ENCODE measurements around the gene ACTN1.
"Not testable (repeated sequence)": the region's sequence is repeated elsewhere in the genome, so short reads cannot be mapped to it uniquely, and the experiment has no call there.

Gene ACTN1

GRCh38 chr14:68986926-68987652 is 8.0 kb upstream of the ACTN1 start:
- DNase-seq (ENCODE audit: low read depth in 2 of 3, low spot score in 1 of 3): peak in 1 of 3 donors; percentile 34

DNA sequence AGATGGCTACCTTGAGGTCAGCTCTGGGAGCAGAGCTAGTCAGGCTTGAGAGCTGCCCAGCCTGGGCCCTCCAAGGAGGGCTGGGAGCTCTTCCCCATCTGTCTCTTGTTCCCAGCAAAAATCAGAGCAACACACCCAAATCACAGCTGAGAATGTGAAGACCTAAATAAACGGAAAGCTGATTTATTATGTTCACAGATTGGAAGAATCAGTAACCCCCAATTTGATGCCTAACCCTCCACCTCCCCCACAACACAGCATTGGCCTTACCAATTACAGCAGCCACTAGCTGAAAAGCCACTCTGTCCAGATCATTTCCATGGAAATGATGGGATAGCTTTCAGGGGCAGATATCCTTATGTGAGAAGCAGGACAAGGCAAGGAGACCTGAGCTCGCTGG is 7.1 kb upstream of the ACTN1 start:
- DNase-seq (ENCODE audit: low read depth in 2 of 3, low spot score in 1 of 3): no peak

DNA sequence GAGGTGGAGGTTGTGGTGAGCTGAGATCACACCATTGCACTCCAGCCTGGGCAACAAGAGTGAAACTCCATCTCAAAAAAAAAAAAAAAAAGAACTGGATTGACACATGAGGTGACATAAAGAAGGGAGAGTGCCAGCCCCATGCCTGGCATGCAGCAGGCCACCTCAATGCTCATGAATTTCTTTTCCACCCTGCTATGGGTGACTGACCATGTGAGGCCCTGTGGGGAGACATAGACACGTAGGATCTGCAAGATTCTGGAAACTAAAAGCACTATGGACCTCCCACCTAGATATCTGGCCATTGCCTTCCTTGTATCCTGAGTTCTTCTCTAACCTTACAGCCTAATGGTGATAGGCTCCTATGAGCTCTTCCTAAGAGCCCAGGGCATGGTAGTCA is 5.6 kb upstream of the ACTN1 start:
- DNase-seq (ENCODE audit: low read depth in 2 of 3, low spot score in 1 of 3): no peak

DNA sequence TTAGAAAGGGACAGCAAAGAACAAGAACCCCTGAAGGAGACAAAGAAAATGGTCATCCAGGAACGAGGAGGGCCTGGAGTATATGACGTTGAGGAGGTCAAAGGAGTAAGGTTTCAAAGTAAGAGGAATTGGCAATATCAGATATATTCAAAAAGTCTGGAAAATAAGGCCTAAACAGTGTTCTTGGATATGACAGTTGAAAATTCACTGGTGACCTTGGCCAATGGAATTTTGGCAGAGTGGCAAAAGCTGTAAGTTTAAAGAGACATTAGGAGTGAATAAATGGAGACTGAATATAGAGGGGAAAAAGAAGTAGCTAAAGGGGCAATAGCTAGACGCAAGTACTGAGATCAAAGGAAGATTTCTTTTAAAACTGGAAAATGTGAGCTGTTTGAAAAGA is 4.1 kb upstream of the ACTN1 start:
- no peak for DNase-seq (ENCODE audit: low read depth in 2 of 3, low spot score in 1 of 3)

DNA sequence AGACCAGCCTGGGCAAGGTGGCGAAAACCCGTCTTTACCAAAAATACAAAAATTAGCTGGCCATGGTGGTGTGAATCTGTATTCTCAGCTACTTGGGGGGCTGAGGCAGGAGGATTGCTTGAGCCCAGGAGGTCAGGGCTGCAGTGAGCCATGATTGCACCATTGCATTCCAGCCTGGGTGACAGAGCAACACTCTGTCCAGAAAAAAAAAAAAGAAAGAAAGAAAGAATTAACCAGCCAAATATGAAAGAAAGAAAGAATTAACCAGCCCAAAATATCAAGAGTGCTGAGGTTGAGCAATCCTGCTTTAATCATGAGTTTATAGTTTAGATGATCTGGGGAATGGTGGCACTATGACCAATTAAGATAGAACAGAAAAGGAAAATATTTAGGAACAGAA is 3.5 kb upstream of the ACTN1 start:
- DNase-seq (ENCODE audit: low read depth in 2 of 3, low spot score in 1 of 3): no peak

DNA sequence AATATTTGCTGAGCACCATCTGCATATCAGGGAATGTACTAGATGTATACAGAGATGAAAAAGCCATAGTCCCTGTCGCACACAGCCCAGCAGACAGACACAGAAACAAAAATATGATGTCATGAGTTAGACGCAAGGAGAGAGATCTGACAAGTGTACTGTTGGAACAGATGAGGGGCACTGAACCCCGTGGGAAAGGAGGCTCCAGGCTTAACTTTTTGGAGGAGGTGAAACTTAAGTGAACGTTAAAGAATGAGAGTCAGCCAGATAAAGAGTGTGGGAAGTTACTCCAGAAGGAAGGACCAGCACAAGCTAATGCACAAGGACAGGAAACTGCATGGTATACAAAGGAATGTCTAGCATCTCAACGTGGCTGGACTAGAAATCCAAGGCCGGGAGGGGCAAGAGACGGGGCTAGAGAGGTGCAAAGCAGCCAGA is 2.5 kb upstream of the ACTN1 start:
- DNase-seq (ENCODE audit: low read depth in 2 of 3, low spot score in 1 of 3): no peak

- no peak for DNase-seq (ENCODE audit: low read depth in 2 of 3, low spot score in 1 of 3)
Observed at GRCh38 chr14:68981139-68981538, 2.0 kb upstream of the ACTN1 start.

DNA sequence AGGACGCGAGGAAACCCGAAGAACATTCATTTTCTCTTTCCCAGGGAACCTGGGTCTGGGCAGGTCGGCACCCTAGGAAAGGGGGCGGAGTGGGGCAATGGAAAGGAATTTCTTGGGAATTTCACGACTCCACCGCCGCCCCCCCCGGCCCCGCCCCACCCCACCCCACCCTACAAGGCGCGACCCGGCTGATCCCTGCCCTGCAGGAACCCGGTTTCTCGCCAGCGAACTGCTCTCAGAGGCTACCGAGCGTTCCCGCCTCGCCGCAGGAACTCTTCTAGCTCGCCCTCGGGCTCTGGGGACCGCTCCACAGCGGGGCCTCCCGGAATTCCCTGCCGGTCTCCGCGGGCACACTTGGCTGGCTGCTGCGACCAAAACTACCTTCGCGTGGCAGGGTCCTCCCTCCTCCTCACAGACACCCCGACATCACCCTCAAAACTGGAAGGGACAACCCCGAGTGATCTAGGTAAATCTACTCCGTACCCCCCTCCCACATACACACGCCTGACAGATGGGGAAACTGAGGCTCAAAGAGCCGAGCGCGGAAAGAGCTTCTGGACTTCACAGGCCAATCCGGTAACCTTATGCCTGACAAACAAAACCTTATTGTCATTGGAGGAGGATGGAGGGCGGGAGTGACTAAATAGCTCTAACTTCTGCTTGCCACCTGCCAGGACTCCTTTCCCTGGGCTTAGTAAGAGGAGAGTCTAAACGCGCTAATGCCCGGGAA is 785 bp upstream of the ACTN1 start:
- no peak for DNase-seq (ENCODE audit: low read depth in 2 of 3, low spot score in 1 of 3)

- peak in 1 of 3 donors; percentile 19 for DNase-seq (ENCODE audit: low read depth in 2 of 3, low spot score in 1 of 3)
Observed at GRCh38 chr14:68978172-68978911, 760 bp downstream of the ACTN1 start.

DNA sequence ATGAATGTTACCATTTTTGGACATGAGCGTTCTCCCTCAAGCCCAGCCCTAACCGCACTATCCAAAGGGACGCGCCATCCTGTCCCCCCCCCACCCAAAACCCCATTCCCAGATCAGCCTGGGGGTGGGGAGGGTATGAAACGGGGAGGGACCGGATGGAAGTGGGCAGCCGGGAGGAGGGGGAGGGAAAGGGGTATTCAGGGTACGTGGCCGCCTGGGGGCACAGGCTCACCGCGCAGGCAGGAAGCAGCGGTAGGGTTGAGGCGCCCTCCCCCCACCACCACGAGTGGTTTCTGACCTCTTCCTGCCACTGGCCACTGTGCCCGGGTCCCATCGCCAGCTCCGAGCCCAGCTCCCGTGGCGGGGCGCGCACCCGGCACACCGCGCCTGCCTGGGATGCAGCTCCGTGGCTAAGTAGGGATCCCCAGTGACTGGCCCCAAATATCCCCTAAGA is 1.4 kb downstream of the ACTN1 start:
- DNase-seq (ENCODE audit: low read depth in 2 of 3, low spot score in 1 of 3): peak in 2 of 3 donors; percentile 36 to 37

- no peak for DNase-seq (ENCODE audit: low read depth in 2 of 3, low spot score in 1 of 3)
Observed at GRCh38 chr14:68977180-68977717, 1.9 kb downstream of the ACTN1 start.

DNA sequence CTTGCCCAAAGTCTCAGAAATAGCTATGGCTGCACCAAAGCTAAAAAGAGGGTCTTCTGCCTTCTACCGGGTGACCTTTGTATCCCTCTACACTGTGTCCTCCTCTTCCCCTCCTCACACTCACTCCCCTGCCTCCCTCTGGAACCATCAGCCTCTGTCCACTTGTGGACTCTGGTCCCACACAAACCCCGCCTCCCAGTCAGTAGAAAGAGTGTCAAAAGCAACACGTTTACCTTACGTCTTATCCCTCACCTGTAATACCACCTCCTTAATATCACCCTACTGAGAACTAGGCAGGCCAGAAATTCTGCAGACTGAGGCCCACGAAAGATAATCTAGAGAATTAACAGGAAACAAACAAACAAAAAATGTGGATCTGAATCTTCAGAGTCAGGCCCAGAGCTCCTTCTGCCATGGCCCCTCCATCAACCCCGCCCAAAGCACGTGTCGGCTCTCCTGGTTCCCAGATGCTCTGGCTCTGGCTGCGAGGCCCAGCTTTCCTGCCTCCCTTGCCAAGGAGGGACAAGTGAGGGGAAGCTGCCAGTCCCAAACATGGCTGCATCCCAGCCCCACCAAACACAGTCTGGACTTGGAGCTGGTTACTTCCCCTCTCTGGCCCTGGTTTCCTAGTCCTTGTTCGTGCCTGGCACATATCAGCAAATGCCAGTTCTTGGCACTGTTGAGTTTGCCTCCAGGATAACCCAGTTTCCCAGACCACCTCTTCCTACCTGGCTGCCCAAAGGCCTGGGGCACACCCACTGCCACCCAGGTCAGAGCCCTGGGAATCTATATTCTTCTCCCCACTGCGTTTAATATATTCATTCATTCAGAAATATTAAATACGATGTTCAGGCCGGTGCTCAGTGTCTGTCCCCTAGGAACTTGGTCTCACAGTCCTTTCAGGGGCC is 2.7 kb downstream of the ACTN1 start:
- DNase-seq (ENCODE audit: low read depth in 2 of 3, low spot score in 1 of 3): no peak

- no peak for DNase-seq (ENCODE audit: low read depth in 2 of 3, low spot score in 1 of 3)
Observed at GRCh38 chr14:68975667-68976066, 3.4 kb downstream of the ACTN1 start.

DNA sequence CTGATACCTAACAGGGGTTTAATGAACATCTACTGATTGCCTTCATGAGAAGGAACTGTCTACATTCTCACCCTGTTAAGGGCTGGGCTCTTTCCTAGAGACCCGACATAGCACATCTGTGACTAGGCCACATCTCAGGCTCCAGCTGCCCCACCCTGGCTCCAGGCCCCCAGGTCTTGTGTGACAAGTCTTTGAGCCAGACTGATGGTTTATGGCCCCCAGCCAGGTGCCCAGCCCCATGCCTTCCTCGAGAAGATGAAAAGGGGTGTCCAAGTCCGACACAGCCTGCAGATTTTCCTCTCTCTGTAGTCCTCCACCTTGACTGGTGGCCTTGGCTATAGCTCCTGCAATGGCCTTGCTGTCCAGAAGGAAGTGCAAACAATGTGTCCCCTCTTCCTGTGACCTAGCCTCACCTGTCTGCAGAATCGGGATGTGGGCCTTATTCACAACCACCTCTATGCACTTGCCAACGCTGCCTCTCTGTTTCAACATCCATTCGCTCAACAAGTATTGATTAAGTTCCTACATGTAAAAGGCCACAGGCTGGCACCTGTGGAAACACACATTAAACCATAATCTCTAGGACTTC is 4.2 kb downstream of the ACTN1 start:
- DNase-seq (ENCODE audit: low read depth in 2 of 3, low spot score in 1 of 3): no peak

GRCh38 chr14:68973639-68974038 is 5.5 kb downstream of the ACTN1 start:
- no peak for DNase-seq (ENCODE audit: low read depth in 2 of 3, low spot score in 1 of 3)

DNA sequence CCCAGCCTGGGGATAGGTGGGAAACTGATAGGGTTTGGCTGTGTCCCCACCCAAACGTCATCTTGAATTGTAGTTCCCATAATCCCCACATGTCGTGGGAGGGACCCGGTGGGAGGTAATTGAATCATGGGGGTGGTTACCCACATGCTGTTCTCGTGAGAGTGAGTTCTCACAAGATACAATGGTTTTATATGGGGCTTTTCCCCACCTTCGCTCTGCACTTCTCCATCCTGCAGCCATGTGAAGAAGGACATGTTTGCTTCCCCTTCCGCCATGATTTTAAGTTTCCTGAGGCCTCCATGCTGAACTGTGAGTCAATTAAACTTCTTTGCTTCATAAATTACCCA is 5.9 kb downstream of the ACTN1 start:
- DNase-seq (ENCODE audit: low read depth in 2 of 3, low spot score in 1 of 3): not testable (repeated sequence)

GRCh38 chr14:68972507-68973218 is 6.4 kb downstream of the ACTN1 start:
- no peak for DNase-seq (ENCODE audit: low read depth in 2 of 3, low spot score in 1 of 3)

- DNase-seq (ENCODE audit: low read depth in 2 of 3, low spot score in 1 of 3): no peak
Observed at GRCh38 chr14:68971411-68972035, 7.6 kb downstream of the ACTN1 start.

- DNase-seq (ENCODE audit: low read depth in 2 of 3, low spot score in 1 of 3): no peak
Observed at GRCh38 chr14:68970736-68971135, 8.4 kb downstream of the ACTN1 start.

Measured in stimulated activated CD4-positive, alpha-beta T cell treated with anti-CD3 and anti-CD28 coated beads, Interleukin-12 subunit alpha, Interleukin-12 subunit beta, amount 100 ng/mL, for 48 hours (primary cell).